HG03045 (cell line): Measurements from ENCODE around the gene CNTNAP2.

Experiments
- ATAC-seq: cut with Tn5 transposase; IDR thresholded peaks from one replicate; pipeline ENCODE4 v1.9.1; 2021; ENCODE audit warnings: mild to moderate bottlenecking, moderate library complexity; ENCODE audit not compliant: unreplicated experiment

Gene CNTNAP2

DNA sequence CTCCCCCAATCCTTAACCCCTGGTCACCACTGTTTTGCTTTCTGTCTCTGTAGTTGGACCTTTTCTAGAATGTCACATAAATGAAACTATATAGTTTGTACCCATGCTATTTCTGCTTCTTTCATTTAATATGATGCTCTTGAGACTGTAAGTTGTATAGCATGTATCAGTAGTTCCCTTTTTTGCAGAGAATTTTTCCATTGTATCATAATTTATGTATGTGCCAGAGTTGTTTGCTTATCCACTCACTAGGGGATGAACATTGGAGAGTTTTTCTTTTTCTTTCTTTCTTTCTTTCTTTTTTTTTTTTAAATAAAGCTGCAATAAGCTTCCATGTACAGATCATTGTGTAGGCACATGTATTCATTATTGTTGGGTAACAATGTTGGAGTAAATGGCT lies 544.8 kb downstream of the CNTNAP2 start:
- no peak for ATAC-seq

DNA sequence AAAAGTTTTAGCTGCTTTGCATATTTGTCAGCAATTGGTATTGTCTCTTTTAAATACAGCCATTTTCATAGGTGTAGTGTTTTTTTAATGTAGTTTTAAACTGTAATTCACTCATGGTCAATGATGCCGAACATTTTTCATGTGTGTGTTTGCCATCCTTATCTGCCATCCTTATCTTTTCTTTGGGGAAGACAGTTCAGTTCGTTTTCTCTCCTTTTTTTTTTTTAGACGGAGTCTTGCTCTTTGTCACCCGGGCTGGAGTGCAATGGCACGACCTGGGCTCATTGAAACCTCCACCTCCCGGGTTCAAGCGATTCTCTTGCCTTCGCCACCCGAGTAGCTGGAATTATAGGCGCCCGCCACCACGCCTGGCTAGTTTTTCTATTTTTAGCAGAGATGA lies 545.3 kb downstream of the CNTNAP2 start:
- ATAC-seq = no peak

DNA sequence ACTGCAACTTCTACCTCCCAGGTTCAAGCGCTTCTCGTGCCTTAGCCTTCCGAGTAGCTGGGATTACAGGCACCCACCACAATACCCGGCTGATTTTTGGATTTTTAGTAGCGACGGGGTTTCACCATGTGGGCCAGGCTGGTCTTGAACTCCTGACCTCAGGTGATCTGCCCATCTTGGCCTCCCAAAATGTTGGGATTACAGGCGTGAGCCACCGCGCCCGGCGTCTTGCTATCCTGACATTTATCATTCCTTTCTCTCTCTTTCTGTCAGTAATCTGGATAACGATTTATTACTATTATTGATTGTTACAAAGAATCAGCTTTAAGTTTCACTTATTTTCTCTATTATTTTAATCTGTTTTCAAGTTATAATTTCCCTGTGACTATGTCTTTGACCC lies 548.4 kb downstream of the CNTNAP2 start:
- ATAC-seq = no peak

DNA sequence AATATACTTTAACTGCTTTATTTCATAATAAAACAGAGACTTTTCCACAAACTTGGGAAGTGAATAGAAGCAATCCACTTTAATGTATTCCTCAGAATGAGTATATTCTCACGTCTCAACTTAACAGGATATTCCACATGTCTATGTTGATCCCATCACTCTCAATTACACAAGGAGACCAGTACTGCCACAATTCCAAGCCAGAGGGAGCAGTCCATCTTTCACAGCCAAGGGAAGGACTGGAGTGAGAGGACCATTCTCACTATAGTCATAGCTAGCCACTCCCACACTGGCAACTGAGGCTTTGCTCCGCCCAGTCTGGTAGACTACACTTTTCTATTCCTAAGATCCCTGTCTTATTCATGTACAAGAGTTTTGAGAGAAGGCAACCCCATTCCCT lies 553.9 kb downstream of the CNTNAP2 start:
- no peak for ATAC-seq

DNA sequence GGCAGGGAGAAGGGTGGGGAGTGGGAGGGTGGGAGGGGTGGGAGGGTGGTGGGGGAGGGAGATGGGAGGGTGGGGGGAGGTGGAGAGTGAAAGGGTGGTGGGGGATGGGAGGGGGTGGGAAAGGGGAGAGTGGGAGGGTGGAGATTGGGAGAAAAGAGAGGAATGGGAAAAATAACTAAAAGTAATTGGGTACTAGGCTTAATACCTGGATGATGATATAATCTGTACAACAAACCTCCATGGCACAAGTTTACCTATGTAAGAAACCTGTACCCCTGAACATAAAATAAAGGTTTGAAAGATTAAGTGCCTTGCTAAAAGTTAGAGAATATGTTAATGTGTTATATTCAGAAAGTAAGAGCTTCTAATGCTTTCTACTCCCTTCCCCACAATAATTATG lies 564.9 kb downstream of the CNTNAP2 start:
- no peak for ATAC-seq

DNA sequence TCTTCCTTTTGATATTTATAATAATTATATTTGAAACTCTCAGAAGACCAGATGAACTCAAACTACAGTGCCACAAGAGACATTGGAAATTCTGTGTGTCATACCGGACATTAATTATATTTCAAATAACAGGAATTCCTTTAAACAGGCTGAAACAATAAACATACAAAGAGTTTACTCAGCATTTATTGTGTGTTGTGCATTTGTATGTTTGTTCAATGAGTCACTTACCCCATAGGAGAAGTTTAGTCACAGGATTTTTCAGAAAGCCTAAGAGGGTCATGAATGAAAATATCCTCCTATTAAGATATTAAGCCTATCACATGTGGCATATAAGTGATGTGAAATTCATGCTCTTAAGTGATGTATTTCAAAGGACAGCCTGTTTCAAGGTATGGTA lies 566.8 kb downstream of the CNTNAP2 start:
- ATAC-seq = no peak

DNA sequence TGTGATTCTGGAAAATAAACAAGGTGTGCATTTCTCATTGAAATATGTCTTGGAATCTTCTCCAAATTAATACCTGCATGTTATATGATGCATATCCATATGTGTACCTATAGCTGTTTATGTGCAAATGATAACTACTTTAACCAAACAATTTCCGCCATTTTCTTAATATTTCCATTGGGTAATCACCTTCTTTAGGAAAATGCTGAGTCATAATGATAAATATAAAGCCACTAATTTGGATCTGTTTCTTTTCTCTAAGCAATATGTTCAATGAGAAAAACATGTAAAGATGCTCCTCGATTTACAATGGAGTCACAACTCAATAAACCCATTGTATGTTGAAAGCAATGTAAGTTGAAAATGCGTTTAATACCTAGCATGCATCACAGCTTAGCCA lies 574.4 kb downstream of the CNTNAP2 start:
- no peak for ATAC-seq

DNA sequence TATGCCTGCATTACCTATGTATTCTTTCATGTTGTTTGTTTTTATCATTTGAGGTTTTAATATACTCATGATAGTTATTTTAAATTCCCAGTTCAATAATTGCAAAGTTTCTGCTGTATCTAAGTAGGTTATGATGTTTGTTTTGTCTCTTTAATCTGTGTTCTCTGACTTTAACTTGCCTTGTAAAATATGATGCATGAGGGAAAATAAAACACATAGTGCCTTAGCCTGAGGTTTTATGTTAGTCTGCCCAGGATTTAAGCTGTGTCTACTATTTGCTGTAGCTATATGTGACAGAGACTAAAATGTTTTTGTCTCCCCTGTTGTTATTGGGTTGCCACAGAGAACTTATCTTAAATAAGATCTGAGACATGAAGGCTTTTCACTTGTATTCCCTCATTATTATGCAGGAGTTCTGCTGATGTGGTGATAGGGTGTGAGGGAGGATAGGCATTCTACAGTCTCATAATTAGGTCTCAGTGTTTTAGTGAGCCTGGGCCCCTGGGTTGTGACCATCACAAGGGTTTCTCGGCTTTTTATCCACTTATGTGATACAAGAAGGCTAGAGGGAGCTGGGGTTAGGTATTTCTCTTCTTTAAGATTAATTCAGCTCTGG lies 582.5 kb downstream of the CNTNAP2 start:
- no peak for ATAC-seq

DNA sequence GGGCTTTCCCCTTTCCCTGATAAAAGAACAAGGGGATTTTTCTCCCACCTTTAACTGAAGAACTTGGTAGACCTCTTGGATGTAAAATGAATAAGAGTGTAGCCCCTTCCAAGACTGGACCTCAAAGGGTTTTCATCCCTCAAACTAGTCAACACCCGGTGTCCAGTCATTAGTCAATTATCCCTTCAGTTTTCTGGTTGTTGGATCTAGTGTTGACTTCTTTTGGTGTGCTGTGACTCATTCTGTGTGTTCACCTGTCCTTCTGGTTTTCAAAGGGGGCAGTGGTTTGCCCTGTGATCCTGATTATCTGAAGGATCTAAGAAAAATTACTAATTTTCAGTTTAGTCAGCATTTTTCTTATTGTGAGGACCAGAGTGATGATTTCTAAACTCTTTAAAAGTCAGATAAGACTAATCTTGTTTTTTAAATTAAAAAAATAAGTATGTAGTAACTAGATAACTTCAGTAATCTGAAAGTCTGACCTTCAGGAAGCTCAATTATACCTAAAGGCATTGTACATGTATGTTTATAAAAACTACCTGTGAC lies 583.5 kb downstream of the CNTNAP2 start:
- no peak for ATAC-seq

DNA sequence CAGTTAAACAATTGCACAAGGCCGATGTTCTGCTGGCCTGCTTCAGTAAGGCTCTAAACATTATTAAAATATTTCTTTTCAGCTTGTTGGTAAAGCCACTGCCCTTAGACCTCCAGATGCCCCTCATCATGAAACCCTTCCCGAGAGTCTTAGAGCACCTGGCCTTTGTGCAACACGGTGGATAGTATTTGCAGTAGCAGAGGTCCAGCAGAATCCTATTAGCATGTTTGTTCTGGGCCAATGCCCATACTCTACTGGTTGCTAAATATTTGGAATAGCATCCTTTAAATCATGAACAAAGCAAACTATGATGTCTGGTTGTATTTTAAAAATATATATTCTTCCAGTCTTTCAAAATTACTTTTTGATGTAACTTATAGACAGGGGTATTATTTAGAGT lies 584.6 kb downstream of the CNTNAP2 start:
- ATAC-seq = no peak

DNA sequence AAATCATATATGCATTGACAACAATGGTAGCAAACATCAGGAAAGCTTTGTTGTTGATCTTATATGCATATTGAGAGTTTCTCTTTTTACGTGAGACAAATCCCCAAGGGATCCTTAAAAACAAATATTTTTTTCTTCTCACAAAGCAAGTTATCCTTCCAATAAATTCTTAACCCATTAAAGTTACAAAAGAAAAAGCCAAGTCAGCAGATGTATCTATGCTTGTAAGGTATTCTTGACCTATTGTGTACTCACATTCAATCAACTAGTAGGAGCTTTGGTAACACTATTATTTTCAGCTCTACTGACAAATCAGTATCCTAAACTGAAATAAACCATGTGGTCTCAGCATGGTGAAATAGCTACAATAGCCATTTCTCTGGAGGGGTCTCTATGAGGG lies 586.3 kb downstream of the CNTNAP2 start:
- no peak for ATAC-seq

DNA sequence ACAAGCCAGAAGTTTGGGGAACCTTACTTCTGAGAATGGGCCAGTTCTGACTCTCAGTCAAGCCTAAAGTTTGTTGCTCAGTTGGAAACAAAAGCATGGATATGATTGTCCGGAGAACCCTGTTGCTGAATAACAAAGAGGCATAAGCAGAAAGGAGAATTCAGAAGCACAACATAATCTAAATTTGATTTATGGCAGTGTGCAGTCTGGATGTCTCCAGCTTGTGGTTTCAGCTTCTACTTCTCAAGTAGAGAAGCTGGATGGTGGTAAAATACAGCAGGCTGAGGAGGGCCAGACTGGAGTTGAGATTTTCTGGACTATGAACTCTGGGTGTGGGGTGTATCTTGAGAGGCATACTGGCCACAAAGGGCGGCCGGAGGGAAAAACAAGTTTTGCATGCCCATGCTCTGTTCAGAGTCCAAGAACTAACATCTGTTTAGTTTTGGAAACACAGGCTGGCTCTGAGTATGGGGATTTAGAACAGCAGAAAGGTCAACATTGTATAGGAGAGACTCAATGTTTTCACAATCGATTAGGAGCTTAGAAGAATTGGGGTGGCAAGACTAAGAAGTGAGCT lies 592.9 kb downstream of the CNTNAP2 start:
- ATAC-seq = no peak

DNA sequence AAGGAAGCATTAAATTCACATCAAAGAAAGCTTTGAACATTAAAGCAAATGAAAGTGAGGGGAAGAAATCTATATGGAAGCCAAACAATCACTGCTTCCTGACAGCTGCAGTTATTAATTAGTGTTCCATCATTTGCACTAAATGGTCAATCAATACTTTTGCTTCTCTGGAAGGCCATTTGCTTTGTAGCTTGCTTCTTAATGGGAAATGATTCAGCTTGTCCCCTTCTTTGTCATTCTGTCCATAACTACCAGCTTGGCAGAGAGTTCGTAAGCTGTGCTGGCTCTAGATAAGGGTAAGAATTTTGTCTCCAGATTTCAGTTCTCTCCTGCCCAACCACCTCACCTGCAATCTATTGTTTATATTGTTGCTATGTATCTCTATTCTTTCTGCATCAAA lies 596.6 kb downstream of the CNTNAP2 start:
- no peak for ATAC-seq

DNA sequence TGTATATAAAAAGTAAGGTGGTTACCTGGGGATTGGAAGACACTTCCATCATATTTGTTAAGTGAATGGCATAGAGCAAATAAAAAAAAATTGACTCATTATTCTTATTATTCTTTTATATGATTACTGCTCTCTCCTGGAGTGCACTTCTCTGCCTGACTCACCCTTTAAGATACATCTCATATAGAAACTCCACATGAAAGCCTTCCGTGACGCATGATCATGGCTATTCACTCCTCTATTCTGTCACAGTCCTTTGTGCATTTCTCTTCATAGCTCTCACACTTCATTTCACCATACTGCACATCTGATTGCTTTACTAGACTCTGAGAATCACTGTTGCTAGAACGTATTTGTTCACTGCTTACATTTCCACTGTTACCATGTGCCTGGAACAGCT lies 597.3 kb downstream of the CNTNAP2 start:
- ATAC-seq = no peak

DNA sequence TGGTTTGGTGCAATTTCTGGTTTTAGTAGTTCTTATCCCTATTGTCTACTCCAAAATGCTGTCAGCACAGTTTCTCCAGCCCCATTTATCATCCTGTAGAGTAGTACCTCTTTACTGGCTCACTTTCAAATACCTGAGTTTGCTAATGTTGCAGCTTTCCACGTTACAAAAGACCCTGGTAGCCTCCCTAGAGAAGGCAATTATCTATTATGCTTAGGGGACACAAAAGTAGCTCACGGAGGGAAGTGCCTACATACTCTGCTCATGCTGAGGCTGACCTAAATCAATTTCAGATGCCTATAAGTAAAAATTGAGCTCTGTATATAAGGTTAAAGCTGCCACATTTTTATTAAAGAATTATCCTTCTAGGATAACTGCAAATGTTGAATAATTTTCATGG lies 603.6 kb downstream of the CNTNAP2 start:
- no peak for ATAC-seq

DNA sequence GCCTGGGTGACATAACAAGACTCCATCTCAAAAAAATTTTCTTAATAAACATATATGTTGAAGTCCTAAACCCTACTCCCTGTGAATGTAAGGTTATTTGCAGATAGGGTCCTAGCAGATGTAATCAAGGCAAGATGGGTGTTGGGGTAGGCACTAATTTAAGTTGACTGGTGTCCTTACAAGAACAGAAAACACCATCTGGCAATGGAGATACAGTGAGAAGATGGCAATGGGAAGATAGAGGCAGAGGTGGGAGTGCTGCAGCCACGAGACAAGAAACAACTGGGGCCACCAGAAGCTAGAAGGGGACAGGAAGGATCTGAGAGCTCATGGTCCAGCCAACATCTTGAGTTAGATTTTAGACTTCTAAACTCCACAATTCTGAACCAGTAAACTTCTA lies 606.4 kb downstream of the CNTNAP2 start:
- ATAC-seq = no peak

DNA sequence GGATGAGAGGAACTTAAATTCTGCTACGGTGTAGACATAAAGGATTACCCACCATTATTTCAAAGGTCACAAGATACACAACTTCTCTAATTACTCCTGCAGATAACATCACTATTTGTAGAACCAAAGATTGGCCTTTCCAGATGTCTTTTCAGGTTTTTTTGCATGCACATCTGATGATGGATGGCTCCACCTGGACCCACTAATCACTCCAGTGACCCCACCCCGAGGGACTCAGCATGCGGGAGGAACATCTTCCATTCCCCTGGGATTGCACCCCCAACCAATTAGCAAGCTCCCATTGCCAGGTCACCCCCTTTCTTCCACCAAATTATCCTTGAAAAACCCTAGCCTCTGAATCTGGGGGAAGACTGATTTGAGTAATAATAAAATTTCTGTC lies 608.9 kb downstream of the CNTNAP2 start:
- no peak for ATAC-seq

DNA sequence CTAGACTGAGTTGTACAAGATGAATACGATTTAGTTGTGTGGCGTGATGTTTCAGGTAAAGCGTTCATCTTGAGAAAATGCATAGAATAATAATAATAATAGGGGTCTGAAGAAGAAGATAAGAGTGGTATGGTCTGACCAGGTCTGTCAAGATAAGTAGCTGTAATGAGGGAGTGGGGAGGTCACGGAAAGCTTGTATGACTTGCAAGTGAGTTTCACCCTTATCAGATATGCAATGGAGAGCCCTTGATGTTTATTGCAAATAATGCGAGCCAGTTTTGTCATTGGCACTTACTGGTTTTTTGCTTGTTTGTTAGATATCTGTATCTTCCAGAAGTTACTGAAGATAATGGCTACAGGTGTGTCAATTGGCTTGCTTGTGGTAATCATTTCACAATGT lies 611.5 kb downstream of the CNTNAP2 start:
- ATAC-seq = no peak

DNA sequence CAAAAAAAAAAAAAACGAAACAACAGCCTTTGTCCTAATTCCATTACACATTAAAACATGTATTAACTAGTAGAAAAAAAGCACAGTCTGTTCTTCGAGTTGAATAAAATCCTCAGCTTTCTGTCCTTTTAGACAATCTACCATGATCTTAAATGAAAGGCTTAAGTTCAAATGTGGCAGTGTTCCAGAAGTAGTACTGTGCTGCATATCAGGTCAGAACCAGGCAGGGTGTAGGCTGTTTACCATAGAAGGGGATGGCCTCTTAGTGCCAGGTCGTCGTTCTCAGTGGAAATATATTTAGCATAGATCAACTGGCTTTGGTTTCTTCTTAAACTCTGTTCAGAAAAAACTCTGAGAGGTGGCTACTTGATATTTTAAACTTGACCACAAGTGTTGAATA lies 612.0 kb downstream of the CNTNAP2 start:
- no peak for ATAC-seq

DNA sequence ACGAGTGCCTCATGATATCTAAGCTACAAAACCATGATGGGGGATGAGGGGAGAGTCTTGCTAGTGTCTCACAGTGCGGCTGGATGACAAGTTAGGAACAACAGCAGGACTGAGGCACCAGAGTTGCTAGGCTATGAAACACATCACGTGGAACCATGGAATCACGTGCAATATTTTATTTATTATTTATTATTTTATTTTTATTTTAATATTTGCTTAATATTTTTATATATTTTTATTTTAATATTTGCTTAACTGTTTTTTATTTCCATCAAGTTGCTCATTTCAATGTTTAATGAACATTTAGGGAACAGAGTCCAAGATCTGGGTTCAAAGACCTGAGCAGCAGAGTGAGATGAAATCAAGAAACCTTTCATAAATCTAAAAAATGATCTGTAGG lies 614.6 kb downstream of the CNTNAP2 start:
- ATAC-seq = no peak

DNA sequence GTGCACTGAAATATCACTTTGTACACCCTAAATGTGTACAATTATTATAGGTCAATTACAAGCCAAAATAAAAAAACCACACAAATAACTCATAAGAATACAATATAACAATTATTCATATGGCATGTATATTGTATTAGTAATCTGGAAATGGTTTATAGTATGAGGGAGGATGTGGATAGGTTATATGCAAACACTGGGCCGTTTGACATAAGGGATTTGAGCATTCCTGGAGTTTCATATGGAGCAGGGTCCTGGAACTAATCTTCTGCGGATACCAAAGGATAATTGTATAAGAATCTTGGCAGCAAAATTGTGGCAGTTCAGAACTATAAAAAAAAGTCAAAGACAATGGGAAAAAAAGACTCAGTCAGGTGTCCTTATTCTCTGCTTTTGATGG lies 619.4 kb downstream of the CNTNAP2 start:
- no peak for ATAC-seq

DNA sequence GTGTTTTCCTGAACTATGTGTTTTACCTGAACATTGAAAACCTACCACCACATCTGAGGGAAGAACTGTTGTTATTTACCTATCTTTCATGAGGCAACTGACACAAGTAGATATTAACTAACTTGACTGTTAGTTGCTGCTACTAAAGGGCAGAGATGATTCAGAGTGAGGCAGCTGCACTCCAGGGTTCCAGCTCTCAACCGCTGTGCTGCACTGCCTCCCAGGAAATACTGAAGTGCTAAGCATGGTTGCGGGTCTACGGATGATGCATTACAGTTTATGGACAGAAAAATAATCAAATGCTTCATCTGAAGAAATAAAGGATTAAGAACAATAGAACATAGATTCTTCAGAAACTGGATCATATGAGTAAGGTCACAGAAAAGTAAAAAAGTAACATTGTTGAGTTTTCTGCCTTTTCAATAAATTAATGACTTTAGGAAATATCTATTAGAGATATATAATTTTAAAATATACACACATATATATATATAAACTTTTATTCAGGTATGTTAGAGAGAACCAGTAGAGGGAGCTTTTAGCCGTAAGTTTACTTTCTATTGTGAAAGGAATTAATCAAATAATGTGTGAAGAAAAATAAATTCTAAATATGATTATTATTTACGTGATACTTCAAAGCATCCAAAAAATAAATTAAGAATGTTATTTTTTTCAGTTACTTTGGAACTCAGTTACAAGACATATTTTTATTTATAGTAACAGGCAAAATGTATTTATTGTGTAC lies 620.0 kb downstream of the CNTNAP2 start:
- no peak for ATAC-seq
